Calu3 (cell line): Measurements from ENCODE around the gene ARMH1. TPM values are rescaled to one million over a fixed set of nuclear protein-coding genes. Genes with fewer than 3 reads are reported as not detected.

ENCODE experiments used
- BruUV-seq: library from RNA; stranded (reverse); fragments of 400-500 nt; replicated peaks from 2 replicates; lab custom pipeline; 2021; lab: Mats Ljungman, UMichigan
- CTCF ChIA-PET: fragments of 300-600 bp; sonication (Branson Sonifier 250); formaldehyde crosslinking; loops from one replicate; lab custom pipeline; 2022; ENCODE audit warnings: antibody characterized with exemption; lab: Charles Lee
- DNase-seq: peaks from one replicate; pipeline ENCODE4 v3.0.0; 2022
- H3K27ac Mint-ChIP-seq: one replicate; pipeline ENCODE4 v1.8.0; 2022; ENCODE audit warnings: mixed read lengths; ENCODE audit not compliant: unreplicated experiment
- H3K27me3 Mint-ChIP-seq: one replicate; pipeline ENCODE4 v1.8.0; 2022; ENCODE audit warnings: mixed read lengths; ENCODE audit not compliant: unreplicated experiment
- H3K36me3 Mint-ChIP-seq: one replicate; pipeline ENCODE4 v1.8.0; 2022; ENCODE audit warnings: mild to moderate bottlenecking, moderate library complexity, mixed read lengths; ENCODE audit not compliant: insufficient read depth, unreplicated experiment
- H3K4me1 Mint-ChIP-seq: one replicate; pipeline ENCODE4 v1.8.0; 2022; ENCODE audit warnings: mild to moderate bottlenecking, low read depth, mixed read lengths; ENCODE audit not compliant: unreplicated experiment
- H3K4me3 Mint-ChIP-seq: one replicate; pipeline ENCODE4 v1.8.0; 2022; ENCODE audit warnings: mild to moderate bottlenecking, low read depth, moderate library complexity, mixed read lengths; ENCODE audit not compliant: unreplicated experiment
- H3K9me3 Mint-ChIP-seq: one replicate; pipeline ENCODE4 v1.8.0; 2022; ENCODE audit warnings: low read depth, mixed read lengths; ENCODE audit not compliant: unreplicated experiment
- intact Hi-C: fragments of 100-400 bp; cut with micrococcal nuclease; formaldehyde crosslinking; loops from one replicate; pipeline ENCODE4 v1.10.0; 2022; ENCODE audit not compliant: unreplicated experiment
- total RNA-seq: library from RNA; stranded (reverse); gene quantifications from 2 replicates; pipeline ENCODE4 v1.2.3, GENCODE V29; 2022
- TF ChIP-seq, protein P1 (sequence below): fragments of 200-600 bp; IDR thresholded peaks from one replicate; pipeline ENCODE4 v1.8.0; 2022; ENCODE audit warnings: antibody characterized with exemption; ENCODE audit not compliant: unreplicated experiment

Gene ARMH1
- total RNA-seq, 1 experiment from 2014 or later: 5.8 TPM

GRCh38 chr1:44719318-44719717 lies 44.8 kb downstream of the ARMH1 start:
- H3K36me3 Mint-ChIP-seq: peaks cover 31% of the 10 kb centered on the region
- CTCF ChIA-PET: no interaction called here
- TF ChIP-seq, protein P1, sequence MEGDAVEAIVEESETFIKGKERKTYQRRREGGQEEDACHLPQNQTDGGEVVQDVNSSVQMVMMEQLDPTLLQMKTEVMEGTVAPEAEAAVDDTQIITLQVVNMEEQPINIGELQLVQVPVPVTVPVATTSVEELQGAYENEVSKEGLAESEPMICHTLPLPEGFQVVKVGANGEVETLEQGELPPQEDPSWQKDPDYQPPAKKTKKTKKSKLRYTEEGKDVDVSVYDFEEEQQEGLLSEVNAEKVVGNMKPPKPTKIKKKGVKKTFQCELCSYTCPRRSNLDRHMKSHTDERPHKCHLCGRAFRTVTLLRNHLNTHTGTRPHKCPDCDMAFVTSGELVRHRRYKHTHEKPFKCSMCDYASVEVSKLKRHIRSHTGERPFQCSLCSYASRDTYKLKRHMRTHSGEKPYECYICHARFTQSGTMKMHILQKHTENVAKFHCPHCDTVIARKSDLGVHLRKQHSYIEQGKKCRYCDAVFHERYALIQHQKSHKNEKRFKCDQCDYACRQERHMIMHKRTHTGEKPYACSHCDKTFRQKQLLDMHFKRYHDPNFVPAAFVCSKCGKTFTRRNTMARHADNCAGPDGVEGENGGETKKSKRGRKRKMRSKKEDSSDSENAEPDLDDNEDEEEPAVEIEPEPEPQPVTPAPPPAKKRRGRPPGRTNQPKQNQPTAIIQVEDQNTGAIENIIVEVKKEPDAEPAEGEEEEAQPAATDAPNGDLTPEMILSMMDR: no peak
- no peak overlapping the region for H3K4me3 Mint-ChIP-seq
- no peak for DNase-seq
- no peaks in the 10 kb centered on the region for H3K9me3 Mint-ChIP-seq
- no peak overlapping the region for H3K27ac Mint-ChIP-seq
- H3K4me1 Mint-ChIP-seq: peaks cover 36% of the 10 kb centered on the region
- intact Hi-C loops: no loop called here
- H3K27me3 Mint-ChIP-seq: peaks cover 28% of the 10 kb centered on the region
- BruUV-seq: no TSS peak

GRCh38 chr1:44720281-44720680 lies 45.8 kb downstream of the ARMH1 start:
- CTCF ChIA-PET: no interaction called here
- Mint-ChIP-seq H3K36me3 (peaks cover 31% of the 10 kb centered on the region), H3K27ac (peak overlapping the region; percentile 96), H3K9me3 (no peaks in the 10 kb centered on the region), H3K4me1 (peaks cover 36% of the 10 kb centered on the region), H3K27me3 (peaks cover 27% of the 10 kb centered on the region), H3K4me3 (peak overlapping the region; percentile 0)
- BruUV-seq: no TSS peak
- intact Hi-C loops: no loop called here
- DNase-seq: no peak
- TF ChIP-seq, protein P1: no peak

- Mint-ChIP-seq H3K27ac (peak overlapping the region; percentile 96), H3K4me3 (peak overlapping the region; percentile 26), H3K27me3 (peaks cover 13% of the 10 kb centered on the region), H3K36me3 (peaks cover 31% of the 10 kb centered on the region), H3K9me3 (no peaks in the 10 kb centered on the region), H3K4me1 (peaks cover 36% of the 10 kb centered on the region)
- CTCF ChIA-PET: interaction anchor here (0.5 to 1.6 kb wide), 6 partner anchors 9 to 487 kb away, joined by 3 to 11 read pairs (median 4); partner anchors contain the start of genes ARMH1, PLK3, RNU5D-1 and TMEM53
- BruUV-seq: TSS peak; percentile 99
- TF ChIP-seq, protein P1: no peak
- intact Hi-C loops: no loop called here
- DNase-seq: peak; percentile 82
These were observed 47.2 kb downstream of the ARMH1 start for GRCh38 chr1:44721485-44722361.

- TF ChIP-seq, protein P1: no peak
- no peak for DNase-seq
- H3K36me3 Mint-ChIP-seq: peaks cover 25% of the 10 kb centered on the region
- peaks cover 29% of the 10 kb centered on the region for H3K4me1 Mint-ChIP-seq
- no TSS peak for BruUV-seq
- H3K27ac Mint-ChIP-seq: peak overlapping the region; percentile 52
- intact Hi-C loops: no loop called here
- no peaks in the 10 kb centered on the region for H3K27me3 Mint-ChIP-seq
- no peaks in the 10 kb centered on the region for H3K9me3 Mint-ChIP-seq
- CTCF ChIA-PET: no interaction called here
- H3K4me3 Mint-ChIP-seq: no peak overlapping the region
These were observed 48.5 kb downstream of the ARMH1 start for GRCh38 chr1:44723064-44723463.
